Measurements from ENCODE around the gene HIKESHI.
"Not testable (repeated sequence)": the region's sequence is repeated elsewhere in the genome, so short reads cannot be mapped to it uniquely, and the experiment has no call there.

HIKESHI gene

GRCh38 chr11:86303257-86303656, 1.2 kb downstream of the HIKESHI start:
- Histone ChIP-seq H3K4me1 (ENCODE audit: control insufficient read depth, insufficient read depth, low read length) (peaks cover 6% of the 10 kb centered on the region), H3K9me3 (ENCODE audit: control insufficient read depth, low read length) (no peaks in the 10 kb centered on the region), H3K27me3 (ENCODE audit: control insufficient read depth, insufficient read depth, low read length) (no peaks in the 10 kb centered on the region), H3K36me3 (ENCODE audit: control insufficient read depth, insufficient read depth, low read length) (no peaks in the 10 kb centered on the region), H3K9ac (ENCODE audit: low read length) (no peak overlapping the region), H3K4me3 (ENCODE audit: low read length) (no peak overlapping the region)

- H3K9ac ChIP-seq (ENCODE audit: low read length); H3K27me3 ChIP-seq (ENCODE audit: control insufficient read depth, insufficient read depth, low read length); H3K4me1 ChIP-seq (ENCODE audit: control insufficient read depth, insufficient read depth, low read length); H3K4me3 ChIP-seq (ENCODE audit: low read length); H3K9me3 ChIP-seq (ENCODE audit: control insufficient read depth, low read length); H3K36me3 ChIP-seq (ENCODE audit: control insufficient read depth, insufficient read depth, low read length): not testable (repeated sequence)
These were observed 6.7 kb downstream of the HIKESHI start for GRCh38 chr11:86308710-86309109.

GRCh38 chr11:86313793-86314192, 11.8 kb downstream of the HIKESHI start:
- H3K9me3 ChIP-seq (ENCODE audit: control insufficient read depth, low read length): no peaks in the 10 kb centered on the region
- H3K9ac ChIP-seq (ENCODE audit: low read length): no peak overlapping the region
- H3K36me3 ChIP-seq (ENCODE audit: control insufficient read depth, insufficient read depth, low read length): no peaks in the 10 kb centered on the region
- H3K27me3 ChIP-seq (ENCODE audit: control insufficient read depth, insufficient read depth, low read length): no peaks in the 10 kb centered on the region
- no peak overlapping the region for H3K4me3 ChIP-seq (ENCODE audit: low read length)
- H3K4me1 ChIP-seq (ENCODE audit: control insufficient read depth, insufficient read depth, low read length): no peaks in the 10 kb centered on the region

GRCh38 chr11:86314636-86315035, 12.6 kb downstream of the HIKESHI start:
- Histone ChIP-seq H3K9me3 (ENCODE audit: control insufficient read depth, low read length) (no peaks in the 10 kb centered on the region), H3K27me3 (ENCODE audit: control insufficient read depth, insufficient read depth, low read length) (no peaks in the 10 kb centered on the region), H3K4me3 (ENCODE audit: low read length) (no peak overlapping the region), H3K4me1 (ENCODE audit: control insufficient read depth, insufficient read depth, low read length) (no peaks in the 10 kb centered on the region), H3K36me3 (ENCODE audit: control insufficient read depth, insufficient read depth, low read length) (no peaks in the 10 kb centered on the region), H3K9ac (ENCODE audit: low read length) (no peak overlapping the region)

GRCh38 chr11:86335131-86335767, 33.2 kb downstream of the HIKESHI start:
- H3K9me3 ChIP-seq (ENCODE audit: control insufficient read depth, low read length): no peaks in the 10 kb centered on the region
- H3K36me3 ChIP-seq (ENCODE audit: control insufficient read depth, insufficient read depth, low read length): no peaks in the 10 kb centered on the region
- H3K9ac ChIP-seq (ENCODE audit: low read length): no peak overlapping the region
- no peaks in the 10 kb centered on the region for H3K4me1 ChIP-seq (ENCODE audit: control insufficient read depth, insufficient read depth, low read length)
- H3K4me3 ChIP-seq (ENCODE audit: low read length): no peak overlapping the region
- H3K27me3 ChIP-seq (ENCODE audit: control insufficient read depth, insufficient read depth, low read length): no peaks in the 10 kb centered on the region

- H3K36me3 ChIP-seq (ENCODE audit: control insufficient read depth, insufficient read depth, low read length): no peaks in the 10 kb centered on the region
- H3K9ac ChIP-seq (ENCODE audit: low read length): no peak overlapping the region
- H3K9me3 ChIP-seq (ENCODE audit: control insufficient read depth, low read length): no peaks in the 10 kb centered on the region
- no peak overlapping the region for H3K4me3 ChIP-seq (ENCODE audit: low read length)
- H3K27me3 ChIP-seq (ENCODE audit: control insufficient read depth, insufficient read depth, low read length): no peaks in the 10 kb centered on the region
- H3K4me1 ChIP-seq (ENCODE audit: control insufficient read depth, insufficient read depth, low read length): no peaks in the 10 kb centered on the region
These were observed 35.2 kb downstream of the HIKESHI start for GRCh38 chr11:86337227-86337626.

GRCh38 chr11:86341382-86341781, 39.3 kb downstream of the HIKESHI start:
- Histone ChIP-seq H3K9me3 (ENCODE audit: control insufficient read depth, low read length) (no peaks in the 10 kb centered on the region), H3K4me1 (ENCODE audit: control insufficient read depth, insufficient read depth, low read length) (no peaks in the 10 kb centered on the region), H3K9ac (ENCODE audit: low read length) (no peak overlapping the region), H3K4me3 (ENCODE audit: low read length) (no peak overlapping the region), H3K27me3 (ENCODE audit: control insufficient read depth, insufficient read depth, low read length) (no peaks in the 10 kb centered on the region), H3K36me3 (ENCODE audit: control insufficient read depth, insufficient read depth, low read length) (no peaks in the 10 kb centered on the region)

GRCh38 chr11:86346513-86346912, 44.5 kb downstream of the HIKESHI start:
- Histone ChIP-seq H3K36me3 (ENCODE audit: control insufficient read depth, insufficient read depth, low read length) (no peaks in the 10 kb centered on the region), H3K9me3 (ENCODE audit: control insufficient read depth, low read length) (no peaks in the 10 kb centered on the region), H3K4me1 (ENCODE audit: control insufficient read depth, insufficient read depth, low read length) (no peaks in the 10 kb centered on the region), H3K27me3 (ENCODE audit: control insufficient read depth, insufficient read depth, low read length) (no peaks in the 10 kb centered on the region), H3K9ac (ENCODE audit: low read length) (no peak overlapping the region), H3K4me3 (ENCODE audit: low read length) (no peak overlapping the region)

GRCh38 chr11:86355256-86355655, 53.2 kb downstream of the HIKESHI start:
- Histone ChIP-seq H3K4me1 (ENCODE audit: control insufficient read depth, insufficient read depth, low read length) (no peaks in the 10 kb centered on the region), H3K9ac (ENCODE audit: low read length) (no peak overlapping the region), H3K4me3 (ENCODE audit: low read length) (no peak overlapping the region), H3K9me3 (ENCODE audit: control insufficient read depth, low read length) (no peaks in the 10 kb centered on the region), H3K36me3 (ENCODE audit: control insufficient read depth, insufficient read depth, low read length) (no peaks in the 10 kb centered on the region), H3K27me3 (ENCODE audit: control insufficient read depth, insufficient read depth, low read length) (no peaks in the 10 kb centered on the region)

- not testable (repeated sequence) for H3K9ac ChIP-seq (ENCODE audit: low read length); H3K27me3 ChIP-seq (ENCODE audit: control insufficient read depth, insufficient read depth, low read length); H3K4me3 ChIP-seq (ENCODE audit: low read length); H3K36me3 ChIP-seq (ENCODE audit: control insufficient read depth, insufficient read depth, low read length); H3K4me1 ChIP-seq (ENCODE audit: control insufficient read depth, insufficient read depth, low read length); H3K9me3 ChIP-seq (ENCODE audit: control insufficient read depth, low read length)
These were observed 55.4 kb downstream of the HIKESHI start for GRCh38 chr11:86357412-86357811.

GRCh38 chr11:86358720-86359119, 56.7 kb downstream of the HIKESHI start:
- H3K4me3 ChIP-seq (ENCODE audit: low read length): no peak overlapping the region
- H3K4me1 ChIP-seq (ENCODE audit: control insufficient read depth, insufficient read depth, low read length): no peaks in the 10 kb centered on the region
- H3K27me3 ChIP-seq (ENCODE audit: control insufficient read depth, insufficient read depth, low read length): no peaks in the 10 kb centered on the region
- no peak overlapping the region for H3K9ac ChIP-seq (ENCODE audit: low read length)
- H3K36me3 ChIP-seq (ENCODE audit: control insufficient read depth, insufficient read depth, low read length): no peaks in the 10 kb centered on the region
- no peaks in the 10 kb centered on the region for H3K9me3 ChIP-seq (ENCODE audit: control insufficient read depth, low read length)

GRCh38 chr11:86360775-86361395, 58.8 kb downstream of the HIKESHI start:
- Histone ChIP-seq H3K9ac (ENCODE audit: low read length) (no peak overlapping the region), H3K36me3 (ENCODE audit: control insufficient read depth, insufficient read depth, low read length) (no peaks in the 10 kb centered on the region), H3K27me3 (ENCODE audit: control insufficient read depth, insufficient read depth, low read length) (no peaks in the 10 kb centered on the region), H3K4me1 (ENCODE audit: control insufficient read depth, insufficient read depth, low read length) (no peaks in the 10 kb centered on the region), H3K4me3 (ENCODE audit: low read length) (no peak overlapping the region), H3K9me3 (ENCODE audit: control insufficient read depth, low read length) (no peaks in the 10 kb centered on the region)

GRCh38 chr11:86363424-86363823, 61.4 kb downstream of the HIKESHI start:
- H3K36me3 ChIP-seq (ENCODE audit: control insufficient read depth, insufficient read depth, low read length): no peaks in the 10 kb centered on the region
- H3K4me3 ChIP-seq (ENCODE audit: low read length): no peak overlapping the region
- H3K27me3 ChIP-seq (ENCODE audit: control insufficient read depth, insufficient read depth, low read length): no peaks in the 10 kb centered on the region
- no peak overlapping the region for H3K9ac ChIP-seq (ENCODE audit: low read length)
- H3K9me3 ChIP-seq (ENCODE audit: control insufficient read depth, low read length): no peaks in the 10 kb centered on the region
- H3K4me1 ChIP-seq (ENCODE audit: control insufficient read depth, insufficient read depth, low read length): no peaks in the 10 kb centered on the region
